GM23248 (cell line): Measurements from ENCODE around the gene WBP4.
"Not testable (repeated sequence)": the region's sequence is repeated elsewhere in the genome, so short reads cannot be mapped to it uniquely, and the experiment has no call there.

Experiments
- EZH2 ChIP-seq: fragments of 200-600 bp; sonication (generic); IDR thresholded peaks from 2 replicates; pipeline ENCODE4 v1.6.1; 2018; ENCODE audit warnings: antibody characterized with exemption, mild to moderate bottlenecking; ENCODE audit not compliant: insufficient read depth, poor library complexity, severe bottlenecking
- EZH2phosphoT487 ChIP-seq: fragments of 200-600 bp; sonication (generic); IDR thresholded peaks from 2 replicates; pipeline ENCODE4 v1.6.1; 2018; ENCODE audit warnings: antibody characterized with exemption, moderate library complexity, mild to moderate bottlenecking, low read depth; ENCODE audit not compliant: insufficient read depth

- TF ChIP-seq EZH2, EZH2phosphoT487: not testable (repeated sequence)
Measured at GRCh38 chr13:41036557-41036956, 24.8 kb upstream of the WBP4 start.
